Middle frontal gyrus (tissue), 1 donor: ENCODE data around the gene RALB.
"Not testable (repeated sequence)": the region's sequence is repeated elsewhere in the genome, so short reads cannot be mapped to it uniquely, and the experiment has no call there.

Experiments used
- DNase-seq: peaks from one replicate; pipeline ENCODE4 v3.0.0-alpha.2; 2015; ENCODE audit warnings: low spot score; ENCODE audit errors: extremely low spot score

Gene RALB

DNA sequence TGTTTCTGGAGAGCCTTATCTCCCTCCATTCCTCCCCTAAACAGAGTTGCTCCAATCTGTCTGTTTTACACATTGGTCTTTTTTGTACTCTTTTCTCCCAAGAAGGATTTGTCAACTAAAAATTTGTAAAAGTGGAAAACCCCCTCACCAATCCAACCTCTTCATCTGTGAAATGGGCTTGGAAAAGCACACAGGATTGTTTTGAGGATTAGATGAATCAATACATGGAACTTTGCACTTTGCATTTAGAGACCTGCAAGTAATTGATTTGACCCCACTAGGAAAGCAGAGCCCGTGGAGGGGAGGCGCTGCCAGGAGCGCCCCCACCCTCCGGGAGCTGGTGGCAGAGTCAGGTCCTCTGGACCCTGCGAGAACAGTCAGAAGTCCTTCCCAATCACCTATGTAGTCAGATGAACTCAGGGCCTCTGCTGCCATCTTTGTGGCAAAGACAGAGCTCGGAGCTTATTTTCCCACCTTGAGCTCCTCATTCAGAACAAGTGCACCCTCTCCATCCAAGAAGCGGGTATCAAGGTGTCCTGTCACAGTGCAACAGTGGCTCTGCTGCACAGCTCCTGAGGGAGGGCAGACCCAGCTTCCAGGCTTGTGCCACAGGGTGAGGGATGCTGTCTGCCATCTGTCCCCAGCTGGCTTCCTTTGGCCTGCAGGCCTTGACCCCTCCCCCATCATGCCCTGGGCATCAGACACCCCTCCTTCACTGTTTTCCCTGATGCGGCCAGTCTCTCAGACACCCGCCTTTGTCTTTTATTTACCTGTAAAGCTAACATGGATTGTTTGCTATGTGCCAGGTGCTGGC lies 27.7 kb upstream of the RALB start:
- no peak for DNase-seq

DNA sequence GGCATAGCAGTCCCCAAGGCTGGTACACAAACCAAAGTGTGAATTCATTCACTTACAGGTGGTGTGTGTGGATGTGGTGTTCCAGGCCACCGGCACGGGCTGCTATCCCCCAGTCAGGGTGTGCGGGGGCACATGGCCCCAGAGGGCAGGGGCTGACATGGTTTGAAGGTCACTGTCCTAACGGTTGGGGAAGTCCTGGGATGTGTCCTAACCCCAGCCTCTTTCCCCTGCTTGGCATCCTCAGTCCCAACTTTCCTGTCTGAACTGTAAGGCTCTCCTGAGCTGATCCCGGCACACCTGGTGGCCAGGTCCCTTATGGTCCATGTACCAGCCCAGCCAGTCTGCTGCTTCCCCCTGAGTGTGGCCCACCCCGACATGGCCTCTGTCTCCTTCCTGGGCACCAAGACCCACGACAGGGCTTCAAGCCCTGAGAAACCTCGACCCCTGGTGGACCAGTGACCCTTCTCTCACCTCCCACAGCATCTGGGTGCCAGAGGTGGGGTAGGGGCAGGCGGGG lies 27.0 kb upstream of the RALB start:
- DNase-seq, result no peak

DNA sequence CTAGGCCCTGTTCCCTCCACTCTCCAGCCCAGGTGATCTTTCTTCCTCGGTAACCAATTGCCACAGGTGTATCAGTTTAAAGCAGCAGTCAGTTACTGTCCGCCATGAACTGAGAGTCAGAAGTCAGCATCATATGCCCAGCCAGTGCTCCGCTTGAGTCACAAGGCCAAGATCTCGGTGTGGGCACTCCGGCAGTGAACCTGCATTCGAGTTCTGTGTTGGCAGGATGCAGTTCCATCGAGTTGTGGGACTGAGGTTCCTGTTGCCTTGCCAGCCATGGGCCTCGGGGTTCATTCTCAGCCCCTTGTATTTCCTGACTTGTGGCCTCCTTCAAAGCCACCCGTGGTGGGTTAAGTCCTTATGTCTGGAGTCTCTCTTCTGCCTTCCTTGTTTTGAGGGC lies 26.3 kb upstream of the RALB start:
- no peak for DNase-seq

- DNase-seq, result no peak
These were observed 25.3 kb upstream of the RALB start for GRCh38 chr2:120227111-120227991.

- DNase-seq, result no peak
These were observed 24.1 kb upstream of the RALB start for GRCh38 chr2:120228503-120228902.

DNA sequence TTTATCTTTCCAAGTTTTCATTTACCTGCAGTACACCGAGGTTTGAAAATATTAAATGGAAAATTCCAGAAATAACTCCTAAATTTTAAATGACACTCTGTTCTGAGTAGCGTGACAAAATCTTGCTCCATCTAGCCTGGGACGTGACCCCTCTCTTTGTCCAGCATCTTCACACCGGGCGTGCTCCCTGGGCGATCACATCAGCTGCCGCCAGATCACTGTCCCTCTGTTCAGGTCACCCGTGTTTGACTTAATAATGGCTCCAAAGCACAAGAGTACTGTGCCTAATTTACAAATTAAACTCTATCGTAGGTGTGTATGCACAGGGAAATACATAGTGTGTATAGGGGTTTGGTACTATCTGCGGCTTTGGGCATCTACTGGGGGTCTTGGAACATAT lies 23.3 kb upstream of the RALB start:
- DNase-seq, result no peak

GRCh38 chr2:120230515-120231471 lies 21.9 kb upstream of the RALB start:
- DNase-seq, result no peak

DNA sequence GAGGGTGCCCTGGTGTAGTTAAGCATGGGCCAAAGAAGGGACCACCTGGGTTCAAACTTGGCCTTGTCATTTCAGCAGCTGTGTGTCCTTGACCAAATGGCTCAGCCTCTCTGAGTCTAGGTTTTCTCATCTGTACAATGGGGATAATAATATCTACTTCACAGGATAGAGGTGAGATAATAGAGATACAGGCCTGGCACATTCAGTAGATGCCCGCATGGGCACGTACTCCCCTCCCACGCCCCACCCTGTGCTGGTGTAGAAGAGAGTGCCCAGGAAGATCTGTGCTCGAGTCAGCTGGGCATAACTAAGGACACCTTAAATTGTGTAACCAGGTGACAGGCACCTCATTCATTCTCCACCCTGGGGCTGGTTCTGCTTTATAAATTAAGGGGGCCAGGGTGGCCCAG lies 21.1 kb upstream of the RALB start:
- no peak for DNase-seq

DNA sequence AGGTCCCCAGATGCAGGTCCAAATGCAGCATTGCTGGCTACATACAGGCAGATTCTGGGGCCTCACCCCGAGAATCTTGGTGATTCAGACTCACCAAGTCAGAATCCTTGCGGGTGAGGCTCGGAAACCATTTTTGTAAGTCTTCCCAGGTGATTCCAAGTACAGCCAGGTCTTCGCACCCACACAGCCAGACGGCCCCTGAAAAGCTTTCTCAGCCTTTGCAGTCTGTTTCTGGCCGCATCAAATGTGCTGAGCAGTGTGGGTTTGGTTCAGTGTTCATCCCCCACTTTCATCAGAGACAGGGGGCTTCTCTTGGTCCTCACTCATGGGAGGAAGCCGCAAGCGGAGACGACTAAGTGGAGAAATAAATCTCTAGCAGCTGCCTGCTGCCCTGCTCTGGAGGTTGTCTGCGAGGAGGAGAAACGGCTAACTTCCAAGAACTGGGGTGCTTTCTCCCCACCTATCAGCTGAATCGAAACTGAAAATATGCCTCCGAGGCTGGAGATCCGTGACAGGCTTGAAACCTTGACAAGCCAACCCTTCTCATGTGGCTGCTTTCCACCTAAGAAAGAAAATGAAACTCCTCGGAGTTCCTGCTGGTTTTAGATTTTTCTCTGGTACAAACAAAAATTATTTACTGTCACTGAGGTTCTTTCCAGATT lies 20.5 kb upstream of the RALB start:
- no peak for DNase-seq

DNA sequence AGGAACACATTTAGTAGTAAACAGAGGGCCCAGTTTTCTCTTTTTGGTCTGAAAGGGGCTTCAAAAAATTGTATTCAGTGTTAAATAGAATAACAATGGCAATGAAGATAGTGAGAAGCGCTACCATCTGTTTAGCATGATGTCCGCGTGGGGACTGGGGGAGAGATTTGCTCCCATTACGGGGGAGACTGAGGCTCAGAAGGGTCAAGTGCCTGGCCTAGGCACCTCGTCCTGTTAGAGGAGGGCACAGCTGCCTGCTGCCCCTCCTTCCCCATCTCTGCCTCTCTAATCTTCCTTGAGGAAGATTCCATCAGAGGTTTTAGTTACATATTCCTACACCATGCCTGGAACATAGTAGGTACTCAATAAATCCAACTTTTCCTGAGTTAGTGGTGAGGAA lies 19.4 kb upstream of the RALB start:
- no peak for DNase-seq

GRCh38 chr2:120235158-120235557 lies 17.5 kb upstream of the RALB start:
- not testable (repeated sequence) for DNase-seq

GRCh38 chr2:120235681-120236080 lies 17.0 kb upstream of the RALB start:
- no peak for DNase-seq

- DNase-seq, result no peak
These were observed 16.3 kb upstream of the RALB start for GRCh38 chr2:120236316-120236715.

DNA sequence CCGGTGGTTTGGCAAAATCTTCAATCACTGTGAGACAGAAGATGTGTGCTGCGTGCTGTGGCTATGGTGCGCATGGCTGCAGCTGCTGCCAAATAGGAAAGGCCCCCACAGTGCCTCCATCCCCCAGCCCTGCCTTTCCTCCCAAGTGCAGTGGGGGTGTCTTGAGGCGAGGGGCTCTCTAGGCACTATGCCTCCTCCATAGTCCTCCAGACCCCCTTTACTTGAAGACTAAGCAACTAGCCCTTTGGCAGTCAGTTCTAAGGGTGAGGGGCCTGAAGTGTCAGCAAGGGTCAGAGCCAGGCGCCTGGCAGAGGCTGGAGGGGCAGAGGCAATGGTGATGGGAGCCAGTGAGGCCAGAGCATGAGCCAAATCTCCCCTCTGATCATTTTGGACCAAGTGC lies 15.9 kb upstream of the RALB start:
- DNase-seq, result no peak

- DNase-seq, result no peak
These were observed 15.2 kb upstream of the RALB start for GRCh38 chr2:120237491-120237902.

- DNase-seq, result no peak
These were observed 13.7 kb upstream of the RALB start for GRCh38 chr2:120238728-120239487.

GRCh38 chr2:120239488-120240287 lies 13.0 kb upstream of the RALB start:
- no peak for DNase-seq

- no peak for DNase-seq
These were observed 11.7 kb upstream of the RALB start for GRCh38 chr2:120240901-120241429.

DNA sequence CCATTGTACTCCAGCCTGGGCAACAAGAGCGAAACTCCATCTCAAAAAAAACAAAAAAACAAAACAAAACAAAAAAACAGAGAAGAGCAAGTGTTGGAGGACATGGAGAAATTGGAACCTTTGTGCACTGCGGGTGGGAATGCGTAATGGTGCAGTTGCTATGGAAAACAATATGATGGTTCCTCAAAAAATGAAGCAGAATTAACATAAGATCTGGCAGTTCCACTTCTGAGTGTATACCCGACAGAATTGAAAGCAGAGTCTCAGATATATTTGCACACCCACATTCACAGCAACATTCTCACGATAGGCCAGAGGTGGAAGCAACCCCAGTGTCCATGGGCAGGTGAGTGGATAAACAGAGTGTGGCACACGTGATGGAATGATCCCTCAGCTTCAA lies 11.0 kb upstream of the RALB start:
- DNase-seq, result no peak
